Liver (tissue), 9 donors: ENCODE measurements around the gene OCA2. TPM values are rescaled to one million over a fixed set of nuclear protein-coding genes. Genes with fewer than 3 reads are reported as not detected.

Source experiments
- DNase-seq: peaks from one replicate; pipeline ENCODE4 v3.0.0-alpha.2; 2017; ENCODE audit warnings: low spot score
- H3K27ac ChIP-seq, 2 donors: one replicate each; pipeline ENCODE4 v1.7.0; 2013; ENCODE audit warnings: inconsistent platforms in 2 of 2, low read length in 2 of 2, control low read depth in 1 of 2, low read depth in 1 of 2, mild to moderate bottlenecking in 1 of 2
- H3K27me3 ChIP-seq, 4 donors: one replicate each; pipeline versions ENCODE4 v1.6.1 to v1.7.0; 2013; ENCODE audit warnings: low read length in 3 of 4, inconsistent platforms in 1 of 4, mild to moderate bottlenecking in 1 of 4, moderate library complexity in 1 of 4; ENCODE audit not compliant: control insufficient read depth in 4 of 4, insufficient read depth in 4 of 4
- H3K36me3 ChIP-seq, 4 donors: one replicate each; pipeline versions ENCODE4 v1.6.1 to v1.7.0; 2013; ENCODE audit warnings: low read length in 3 of 4, mild to moderate bottlenecking in 3 of 4, low read depth in 1 of 4, moderate library complexity in 1 of 4; ENCODE audit not compliant: control insufficient read depth in 4 of 4, insufficient read depth in 3 of 4
- H3K4me1 ChIP-seq, 4 donors: one replicate each; pipeline versions ENCODE4 v1.6.1 to v1.7.0; 2013; ENCODE audit warnings: low read length in 3 of 4, mild to moderate bottlenecking in 3 of 4, moderate library complexity in 1 of 4; ENCODE audit not compliant: control insufficient read depth in 4 of 4, insufficient read depth in 4 of 4
- H3K4me3 ChIP-seq, 3 donors: one replicate each; pipeline versions ENCODE4 v1.6.1 to v1.7.0; 2013; ENCODE audit warnings: low read length in 3 of 3, control low read depth in 1 of 3, low read depth in 1 of 3, mild to moderate bottlenecking in 1 of 3
- H3K9ac ChIP-seq, 2 donors: one replicate each; pipeline ENCODE4 v1.7.0; 2013; ENCODE audit warnings: low read length in 2 of 2, mild to moderate bottlenecking in 2 of 2, moderate library complexity in 2 of 2, control low read depth in 1 of 2, low read depth in 1 of 2
- H3K9me3 ChIP-seq, 4 donors: one replicate each; pipeline versions ENCODE4 v1.6.1 to v1.7.0; 2013; ENCODE audit warnings: low read length in 3 of 4; ENCODE audit not compliant: control insufficient read depth in 4 of 4
- EGR1 ChIP-seq, 2 donors: IDR thresholded peaks; 2 replicates each; pipeline ENCODE4 v1.6.1; 2016 to 2018; ENCODE audit warnings: antibody characterized with exemption in 2 of 2, low read depth in 2 of 2
- FOXA1 ChIP-seq: IDR thresholded peaks from 2 replicates; pipeline ENCODE4 v1.6.1; 2016; ENCODE audit warnings: antibody characterized with exemption
- FOXA2 ChIP-seq: IDR thresholded peaks from 2 replicates; pipeline ENCODE4 v1.6.1; 2016; ENCODE audit warnings: antibody characterized with exemption
- GABPA ChIP-seq, 2 donors: IDR thresholded peaks in 1 of 2; conservative IDR thresholded peaks in 1 of 2; 2 replicates each; pipeline ENCODE4 v1.6.1; 2016; ENCODE audit warnings: antibody characterized with exemption in 2 of 2, mild to moderate bottlenecking in 1 of 2, moderate library complexity in 1 of 2
- HNF4A ChIP-seq, 2 donors: conservative IDR thresholded peaks; 2 replicates each; pipeline ENCODE4 v1.6.1; 2016; ENCODE audit warnings: antibody characterized with exemption in 2 of 2, mild to moderate bottlenecking in 2 of 2
- HNF4G ChIP-seq: IDR thresholded peaks from 2 replicates; pipeline ENCODE4 v1.6.1; 2016; ENCODE audit warnings: antibody characterized with exemption
- JUND ChIP-seq, 2 donors: IDR thresholded peaks; 2 replicates each; pipeline ENCODE4 v1.6.1; 2016; ENCODE audit warnings: antibody characterized with exemption in 2 of 2
- NR2F2 ChIP-seq: IDR thresholded peaks from 2 replicates; pipeline ENCODE4 v1.6.1; 2016; ENCODE audit warnings: antibody characterized with exemption
- RAD21 ChIP-seq, 2 donors: IDR thresholded peaks; 2 replicates each; pipeline ENCODE4 v1.6.1; 2016; ENCODE audit warnings: antibody characterized with exemption in 2 of 2, mild to moderate bottlenecking in 2 of 2
- RXRA ChIP-seq, 2 donors: IDR thresholded peaks; 2 replicates each; pipeline ENCODE4 v1.6.1; 2017 to 2018; ENCODE audit warnings: antibody characterized with exemption in 2 of 2, mild to moderate bottlenecking in 1 of 2
- SP1 ChIP-seq: IDR thresholded peaks from 2 replicates; pipeline ENCODE4 v1.6.1; 2018; ENCODE audit warnings: antibody characterized with exemption, mild to moderate bottlenecking
- TAF1 ChIP-seq: conservative IDR thresholded peaks from 2 replicates; pipeline ENCODE4 v1.6.1; 2016; ENCODE audit warnings: antibody characterized with exemption, mild to moderate bottlenecking
- YY1 ChIP-seq: IDR thresholded peaks from 2 replicates; pipeline ENCODE4 v1.6.1; 2016; ENCODE audit warnings: antibody characterized with exemption, mild to moderate bottlenecking
- WGBS: extraction: QIAGEN DNeasy Blood & Tissue Kit; methylation state at CpG from one replicate; pipeline ENCODE4 v1.1.7; 2013; 5-methylcytosine and 5-hydroxymethylcytosine counted together
- polyA plus RNA-seq, 2 donors: library from polyadenylated mRNA; stranded (reverse) in 1 of 2; unstranded in 1 of 2; fragments of 200-250 nt in 1 of 2; fragments of >200 nt in 1 of 2; fragmentation: Nextera tagmentation in 1 of 2; extraction: Ambion mirVana in 1 of 2; gene quantifications; one replicate each; pipeline versions ENCODE4 v1.2.1 to v1.2.3, GENCODE V29; 2013 to 2015
- total RNA-seq, 2 donors: library from RNA; depleted of rRNA; stranded (reverse); fragments of >200 nt; gene quantifications; one replicate each; pipeline ENCODE4 v1.2.3, GENCODE V29; 2014
- TF ChIP-seq, protein P1 (sequence below): fragments of 150-350 bp; IDR thresholded peaks from 2 replicates; pipeline ENCODE4 v1.5.1; 2017; ENCODE audit warnings: improper control_type of control experiment, low read depth, low read length; ENCODE audit not compliant: missing input control
- TF ChIP-seq, protein P2 (sequence below): IDR thresholded peaks from 2 replicates; pipeline ENCODE4 v1.6.1; 2016; ENCODE audit warnings: antibody characterized with exemption
- TF ChIP-seq, protein P3 (sequence below): IDR thresholded peaks from 2 replicates; pipeline ENCODE4 v1.6.1; 2016; ENCODE audit warnings: antibody characterized with exemption
- TF ChIP-seq, protein P4 (sequence below): IDR thresholded peaks from 2 replicates; pipeline ENCODE4 v1.6.1; 2016; ENCODE audit warnings: antibody characterized with exemption
- TF ChIP-seq, protein P5 (sequence below): IDR thresholded peaks from 2 replicates; pipeline ENCODE4 v1.6.1; 2016; ENCODE audit warnings: antibody characterized with exemption, mild to moderate bottlenecking
- donor health status: healthy.
- donor health status: healthy.
- donor health status: healthy.
- donor health status: healthy.
- donor health status: healthy.

OCA2 gene
- total and polyA plus RNA-seq, 4 donors = 0.02 to 0.56 (median 0.15) TPM

DNA sequence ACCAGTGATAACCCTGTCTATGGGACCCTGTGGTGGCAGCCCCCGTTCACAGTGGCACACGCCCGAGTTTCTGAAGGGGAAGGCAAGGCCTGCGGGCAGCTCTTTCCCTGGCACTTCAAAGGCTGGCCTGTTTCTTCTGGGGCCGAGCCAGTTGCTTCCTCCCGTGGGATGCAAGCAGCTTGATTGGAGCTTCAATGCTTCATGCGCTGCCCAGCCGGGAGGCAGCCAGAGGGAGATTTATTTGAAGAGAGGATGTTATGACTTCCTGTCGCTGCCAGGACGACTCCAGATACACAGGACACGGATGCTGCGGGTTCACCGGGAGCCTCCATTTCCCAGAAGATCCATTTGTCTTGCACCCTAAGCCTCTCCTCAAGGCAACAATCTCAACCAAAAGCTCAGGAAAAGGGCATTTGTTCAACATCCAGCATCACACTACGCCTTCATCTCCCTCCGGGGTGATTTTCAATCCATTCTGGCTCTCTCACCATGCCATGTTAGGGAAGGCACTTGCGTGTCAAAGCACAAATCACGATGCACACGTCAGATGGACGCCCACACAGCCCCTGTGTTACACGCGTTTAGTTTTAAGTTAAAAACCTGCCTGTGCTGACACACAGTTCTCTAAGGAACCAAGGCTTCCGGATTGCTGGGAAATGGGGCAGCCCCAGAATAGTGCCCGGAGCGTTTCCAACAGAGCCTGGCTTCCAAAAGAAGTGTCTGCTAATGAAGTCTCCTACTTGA is 330.2 kb downstream of the OCA2 start:
- TF ChIP-seq JUND (IDR thresholded peaks at IDR 0.05) = no peak
- TF ChIP-seq GABPA (IDR thresholded peaks at IDR 0.05 in 1 of 2, conservative IDR thresholded peaks at IDR 0.05 in 1 of 2) = no peak
- no peak for TF ChIP-seq HNF4G
- TF ChIP-seq EGR1 (IDR thresholded peaks at IDR 0.05; ENCODE audit: low read depth in 2 of 2) = no peak
- TF ChIP-seq SP1 = no peak
- no peak for TF ChIP-seq HNF4A (conservative IDR thresholded peaks at IDR 0.05)
- no peak for TF ChIP-seq FOXA2
- TF ChIP-seq YY1 = no peak
- no peak for TF ChIP-seq NR2F2
- TF ChIP-seq, protein P1, sequence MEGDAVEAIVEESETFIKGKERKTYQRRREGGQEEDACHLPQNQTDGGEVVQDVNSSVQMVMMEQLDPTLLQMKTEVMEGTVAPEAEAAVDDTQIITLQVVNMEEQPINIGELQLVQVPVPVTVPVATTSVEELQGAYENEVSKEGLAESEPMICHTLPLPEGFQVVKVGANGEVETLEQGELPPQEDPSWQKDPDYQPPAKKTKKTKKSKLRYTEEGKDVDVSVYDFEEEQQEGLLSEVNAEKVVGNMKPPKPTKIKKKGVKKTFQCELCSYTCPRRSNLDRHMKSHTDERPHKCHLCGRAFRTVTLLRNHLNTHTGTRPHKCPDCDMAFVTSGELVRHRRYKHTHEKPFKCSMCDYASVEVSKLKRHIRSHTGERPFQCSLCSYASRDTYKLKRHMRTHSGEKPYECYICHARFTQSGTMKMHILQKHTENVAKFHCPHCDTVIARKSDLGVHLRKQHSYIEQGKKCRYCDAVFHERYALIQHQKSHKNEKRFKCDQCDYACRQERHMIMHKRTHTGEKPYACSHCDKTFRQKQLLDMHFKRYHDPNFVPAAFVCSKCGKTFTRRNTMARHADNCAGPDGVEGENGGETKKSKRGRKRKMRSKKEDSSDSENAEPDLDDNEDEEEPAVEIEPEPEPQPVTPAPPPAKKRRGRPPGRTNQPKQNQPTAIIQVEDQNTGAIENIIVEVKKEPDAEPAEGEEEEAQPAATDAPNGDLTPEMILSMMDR = no peak
- TF ChIP-seq, protein P2, sequence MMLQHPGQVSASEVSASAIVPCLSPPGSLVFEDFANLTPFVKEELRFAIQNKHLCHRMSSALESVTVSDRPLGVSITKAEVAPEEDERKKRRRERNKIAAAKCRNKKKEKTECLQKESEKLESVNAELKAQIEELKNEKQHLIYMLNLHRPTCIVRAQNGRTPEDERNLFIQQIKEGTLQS = no peak
- TF ChIP-seq, protein P3, sequence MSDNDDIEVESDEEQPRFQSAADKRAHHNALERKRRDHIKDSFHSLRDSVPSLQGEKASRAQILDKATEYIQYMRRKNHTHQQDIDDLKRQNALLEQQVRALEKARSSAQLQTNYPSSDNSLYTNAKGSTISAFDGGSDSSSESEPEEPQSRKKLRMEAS = no peak
- no peak for TF ChIP-seq RXRA (IDR thresholded peaks at IDR 0.05)
- no peak for DNase-seq
- no peaks in the 10 kb centered on the region for H3K4me1 ChIP-seq
- WGBS = 78% methylated on average over 24 of the region's 24 CpGs
- H3K4me3 ChIP-seq = no peak overlapping the region
- H3K9ac ChIP-seq = no peak overlapping the region
- H3K9me3 ChIP-seq = peaks cover 0 to 5% (median 3%) of the 10 kb centered on the region in 4 donors
- H3K36me3 ChIP-seq = peaks cover 0 to 1% (median 0%) of the 10 kb centered on the region in 4 donors
- H3K27ac ChIP-seq = no peak overlapping the region
- H3K27me3 ChIP-seq = no peaks in the 10 kb centered on the region

DNA sequence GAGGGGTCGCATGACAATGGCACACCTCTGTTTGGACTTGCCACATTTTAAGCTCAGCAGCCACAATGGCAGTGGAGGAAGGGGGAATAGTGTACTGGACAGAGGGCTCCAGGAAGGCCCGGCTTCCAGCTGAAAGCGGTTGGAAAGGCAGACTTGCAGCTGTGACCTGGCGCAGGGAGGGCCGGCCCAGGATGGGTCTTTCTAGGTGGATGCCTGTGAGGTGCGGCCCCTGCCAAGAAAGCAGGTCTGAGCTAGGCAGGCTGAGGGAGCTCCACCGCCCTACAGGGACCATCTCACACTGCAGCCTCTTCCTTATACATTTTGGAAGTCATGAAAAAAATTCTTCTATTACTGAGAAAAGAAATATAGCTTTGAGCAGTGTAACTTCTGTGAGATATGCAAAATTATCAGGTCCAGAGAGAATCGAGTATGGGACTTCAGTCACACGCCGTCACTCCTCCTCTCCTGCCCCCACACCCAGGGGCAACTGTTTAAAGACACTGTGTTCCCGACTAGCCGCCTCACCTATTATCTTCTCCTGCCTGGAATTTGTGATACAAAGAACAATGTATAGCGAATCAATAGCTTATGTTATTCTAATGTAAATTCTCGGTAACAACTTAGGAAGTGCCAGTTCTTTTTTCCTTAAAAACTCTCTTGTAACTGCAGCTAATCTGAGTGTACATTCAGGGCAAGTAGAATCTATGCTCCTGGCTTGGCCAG is 331.0 kb downstream of the OCA2 start:
- no peak for DNase-seq
- no peak overlapping the region for H3K27ac ChIP-seq
- H3K27me3 ChIP-seq = no peaks in the 10 kb centered on the region
- H3K9ac ChIP-seq = no peak overlapping the region
- peaks cover 0 to 1% (median 0%) of the 10 kb centered on the region in 4 donors for H3K36me3 ChIP-seq
- WGBS = 81% methylated on average over 14 of the region's 14 CpGs
- H3K9me3 ChIP-seq = peaks cover 0 to 5% (median 3%) of the 10 kb centered on the region in 4 donors
- TF ChIP-seq JUND (IDR thresholded peaks at IDR 0.05) (no peak), RXRA (IDR thresholded peaks at IDR 0.05) (no peak), GABPA (IDR thresholded peaks at IDR 0.05 in 1 of 2, conservative IDR thresholded peaks at IDR 0.05 in 1 of 2) (no peak), HNF4A (conservative IDR thresholded peaks at IDR 0.05) (no peak), YY1 (no peak), FOXA2 (no peak), NR2F2 (no peak), EGR1 (IDR thresholded peaks at IDR 0.05; ENCODE audit: low read depth in 2 of 2) (no peak), SP1 (no peak), FOXA1 (no peak), TAF1 (no peak), RAD21 (IDR thresholded peaks at IDR 0.05) (no peak), HNF4G (no peak)
- TF ChIP-seq, protein P2 = no peak
- TF ChIP-seq, protein P1 = no peak
- TF ChIP-seq, protein P4, sequence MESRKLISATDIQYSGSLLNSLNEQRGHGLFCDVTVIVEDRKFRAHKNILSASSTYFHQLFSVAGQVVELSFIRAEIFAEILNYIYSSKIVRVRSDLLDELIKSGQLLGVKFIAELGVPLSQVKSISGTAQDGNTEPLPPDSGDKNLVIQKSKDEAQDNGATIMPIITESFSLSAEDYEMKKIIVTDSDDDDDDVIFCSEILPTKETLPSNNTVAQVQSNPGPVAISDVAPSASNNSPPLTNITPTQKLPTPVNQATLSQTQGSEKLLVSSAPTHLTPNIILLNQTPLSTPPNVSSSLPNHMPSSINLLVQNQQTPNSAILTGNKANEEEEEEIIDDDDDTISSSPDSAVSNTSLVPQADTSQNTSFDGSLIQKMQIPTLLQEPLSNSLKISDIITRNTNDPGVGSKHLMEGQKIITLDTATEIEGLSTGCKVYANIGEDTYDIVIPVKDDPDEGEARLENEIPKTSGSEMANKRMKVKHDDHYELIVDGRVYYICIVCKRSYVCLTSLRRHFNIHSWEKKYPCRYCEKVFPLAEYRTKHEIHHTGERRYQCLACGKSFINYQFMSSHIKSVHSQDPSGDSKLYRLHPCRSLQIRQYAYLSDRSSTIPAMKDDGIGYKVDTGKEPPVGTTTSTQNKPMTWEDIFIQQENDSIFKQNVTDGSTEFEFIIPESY = no peak
- TF ChIP-seq, protein P5, sequence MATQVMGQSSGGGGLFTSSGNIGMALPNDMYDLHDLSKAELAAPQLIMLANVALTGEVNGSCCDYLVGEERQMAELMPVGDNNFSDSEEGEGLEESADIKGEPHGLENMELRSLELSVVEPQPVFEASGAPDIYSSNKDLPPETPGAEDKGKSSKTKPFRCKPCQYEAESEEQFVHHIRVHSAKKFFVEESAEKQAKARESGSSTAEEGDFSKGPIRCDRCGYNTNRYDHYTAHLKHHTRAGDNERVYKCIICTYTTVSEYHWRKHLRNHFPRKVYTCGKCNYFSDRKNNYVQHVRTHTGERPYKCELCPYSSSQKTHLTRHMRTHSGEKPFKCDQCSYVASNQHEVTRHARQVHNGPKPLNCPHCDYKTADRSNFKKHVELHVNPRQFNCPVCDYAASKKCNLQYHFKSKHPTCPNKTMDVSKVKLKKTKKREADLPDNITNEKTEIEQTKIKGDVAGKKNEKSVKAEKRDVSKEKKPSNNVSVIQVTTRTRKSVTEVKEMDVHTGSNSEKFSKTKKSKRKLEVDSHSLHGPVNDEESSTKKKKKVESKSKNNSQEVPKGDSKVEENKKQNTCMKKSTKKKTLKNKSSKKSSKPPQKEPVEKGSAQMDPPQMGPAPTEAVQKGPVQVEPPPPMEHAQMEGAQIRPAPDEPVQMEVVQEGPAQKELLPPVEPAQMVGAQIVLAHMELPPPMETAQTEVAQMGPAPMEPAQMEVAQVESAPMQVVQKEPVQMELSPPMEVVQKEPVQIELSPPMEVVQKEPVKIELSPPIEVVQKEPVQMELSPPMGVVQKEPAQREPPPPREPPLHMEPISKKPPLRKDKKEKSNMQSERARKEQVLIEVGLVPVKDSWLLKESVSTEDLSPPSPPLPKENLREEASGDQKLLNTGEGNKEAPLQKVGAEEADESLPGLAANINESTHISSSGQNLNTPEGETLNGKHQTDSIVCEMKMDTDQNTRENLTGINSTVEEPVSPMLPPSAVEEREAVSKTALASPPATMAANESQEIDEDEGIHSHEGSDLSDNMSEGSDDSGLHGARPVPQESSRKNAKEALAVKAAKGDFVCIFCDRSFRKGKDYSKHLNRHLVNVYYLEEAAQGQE = no peak
- TF ChIP-seq, protein P3 = no peak
- H3K4me3 ChIP-seq = no peak overlapping the region
- no peaks in the 10 kb centered on the region for H3K4me1 ChIP-seq
